B cell (primary cell): Measurements from ENCODE around the gene SLC24A4. TPM values are rescaled to one million over a fixed set of nuclear protein-coding genes. Genes with fewer than 3 reads are reported as not detected.

Source experiments
- ATAC-seq: fragments of 200-7000 bp; cut with Tn5 transposase; one replicate; pipeline ENCODE4 v1.10.0; 2021; ENCODE audit warnings: low read depth, mild to moderate bottlenecking, moderate number of reproducible peaks, moderate library complexity
- CTCF ChIA-PET: fragments of 350-600 bp; sonication (Branson Sonifier 250); formaldehyde crosslinking; loops from one replicate; lab custom pipeline; 2021; ENCODE audit warnings: antibody characterized with exemption, inconsistent platforms; lab: Charles Lee
- POLR2A ChIA-PET: fragments of 350-600 bp; sonication (Branson Sonifier 250); formaldehyde crosslinking; loops from one replicate; lab custom pipeline; 2021; ENCODE audit warnings: antibody characterized with exemption; lab: Charles Lee
- DNase-seq: peaks from one replicate; pipeline ENCODE4 v3.0.0; 2013
- H2AFZ ChIP-seq: 2 replicates; pipeline ENCODE4 v1.6.1; 2012; ENCODE audit warnings: mild to moderate bottlenecking, low read depth, low read length; ENCODE audit not compliant: insufficient read depth, poor library complexity, severe bottlenecking
- H3K27ac ChIP-seq, 2 donors: 1 replicate in 1 of 2; 2 replicates in 1 of 2; pipeline ENCODE4 v1.5.1; 2012 to 2013; ENCODE audit warnings: low read length in 2 of 2, mild to moderate bottlenecking in 2 of 2, moderate library complexity in 1 of 2
- H3K27me3 ChIP-seq, 4 experiments: fragments of 200-600 bp in 1 of 4; sonication (generic) in 1 of 4; replicated peaks in 1 of 4; 1 replicate in 2 of 4; 2 replicates in 2 of 4; pipeline versions ENCODE4 v1.6.1 to v1.7.0; 2013 to 2016; ENCODE audit warnings: low read length in 3 of 4, mild to moderate bottlenecking in 2 of 4, mixed read lengths in 1 of 4, moderate library complexity in 1 of 4; ENCODE audit not compliant: insufficient read depth in 4 of 4, control insufficient read depth in 3 of 4; ENCODE audit errors: control extremely low read depth in 1 of 4
- H3K36me3 ChIP-seq, 2 experiments: replicated peaks in 1 of 2; 1 replicate in 1 of 2; 2 replicates in 1 of 2; pipeline versions ENCODE4 v1.6.1 to v1.7.1; 2013; ENCODE audit warnings: low read length in 1 of 2; ENCODE audit not compliant: insufficient read depth in 2 of 2, control insufficient read depth in 1 of 2; ENCODE audit errors: control extremely low read depth in 1 of 2, extremely low read depth in 1 of 2
- H3K4me1 ChIP-seq, 2 donors: fragments of 200-600 bp in 1 of 2; sonication (generic) in 1 of 2; 1 replicate in 1 of 2; 2 replicates in 1 of 2; pipeline versions ENCODE4 v1.5.1 to v1.6.1; 2013 to 2017; ENCODE audit warnings: low read length in 2 of 2; ENCODE audit not compliant: control insufficient read depth in 2 of 2, insufficient read depth in 2 of 2
- H3K4me2 ChIP-seq: replicated peaks from 2 replicates; pipeline ENCODE3; 2012; ENCODE audit warnings: mild to moderate bottlenecking, low read depth, low read length; ENCODE audit not compliant: poor library complexity, severe bottlenecking
- H3K4me3 ChIP-seq, 5 experiments: fragments of 200-600 bp in 1 of 5; sonication (generic) in 1 of 5; 1 replicate in 3 of 5; 2 replicates in 2 of 5; pipeline versions ENCODE4 v1.5.1 to v1.7.0; 2011 to 2016; ENCODE audit warnings: low read length in 4 of 5, mild to moderate bottlenecking in 4 of 5, low read depth in 2 of 5, control low read depth in 1 of 5, moderate library complexity in 1 of 5; ENCODE audit not compliant: insufficient read depth in 1 of 5; ENCODE audit errors: control extremely low read depth in 1 of 5, extremely low read depth in 1 of 5
- H3K79me2 ChIP-seq: fragments of 200-600 bp; sonication (generic); one replicate; pipeline ENCODE4 v1.6.0; 2016; ENCODE audit warnings: low read length; ENCODE audit not compliant: control insufficient read depth, insufficient read depth
- H3K9ac ChIP-seq: fragments of 200-600 bp; sonication (generic); 2 replicates; pipeline ENCODE4 v1.6.1; 2017; ENCODE audit warnings: mild to moderate bottlenecking, low read length, moderate library complexity
- H3K9me3 ChIP-seq, 3 donors: one replicate each; pipeline versions ENCODE4 v1.6.1 to v1.7.1; 2013; ENCODE audit warnings: low read length in 2 of 3; ENCODE audit not compliant: control insufficient read depth in 2 of 3, insufficient read depth in 1 of 3; ENCODE audit errors: control extremely low read depth in 1 of 3
- H4K20me1 ChIP-seq: 2 replicates; pipeline ENCODE4 v1.6.0; 2012; ENCODE audit warnings: mild to moderate bottlenecking, low read length; ENCODE audit not compliant: insufficient read depth, control insufficient read depth, poor library complexity, severe bottlenecking
- H3K27ac Mint-ChIP-seq: one replicate; pipeline ENCODE4 v1.8.0; 2021; ENCODE audit warnings: mixed read lengths
- H3K27me3 Mint-ChIP-seq: one replicate; pipeline ENCODE4 v1.8.0; 2021; ENCODE audit warnings: mixed read lengths
- H3K4me1 Mint-ChIP-seq: one replicate; pipeline ENCODE4 v1.8.0; 2021; ENCODE audit warnings: mixed read lengths
- H3K4me3 Mint-ChIP-seq: one replicate; pipeline ENCODE4 v1.8.0; 2021; ENCODE audit warnings: mixed read lengths
- H3K9me3 Mint-ChIP-seq: one replicate; pipeline ENCODE4 v1.8.0; 2022; ENCODE audit warnings: mixed read lengths; ENCODE audit not compliant: insufficient read depth
- CTCF ChIP-seq: fragments of 200-600 bp; IDR thresholded peaks from one replicate; pipeline ENCODE4 v1.8.0; 2022; ENCODE audit warnings: antibody characterized with exemption, mild to moderate bottlenecking
- EZH2 ChIP-seq: IDR thresholded peaks from 2 replicates; pipeline ENCODE4 v1.6.1; 2012; ENCODE audit warnings: borderline replicate concordance, low read depth, mild to moderate bottlenecking, moderate library complexity, low read length; ENCODE audit not compliant: insufficient read depth, poor library complexity, severe bottlenecking
- WGBS: methylation state at CpG from one replicate; pipeline ENCODE4 v1.1.5; 2013; ENCODE audit warnings: missing lambda C conversion rate; ENCODE audit not compliant: insufficient coverage; 5-methylcytosine and 5-hydroxymethylcytosine counted together
- intact Hi-C: fragments of 100-400 bp; cut with micrococcal nuclease; formaldehyde crosslinking; loops from one replicate; pipeline ENCODE4 v1.10.0; 2022
- polyA plus RNA-seq: library from polyadenylated mRNA; depleted of rRNA; stranded (reverse); fragments of >200 nt; gene quantifications from 2 replicates; pipeline ENCODE4 v1.2.3, GENCODE V29; 2012
- total RNA-seq, 2 donors: library from RNA; stranded (reverse); fragments of 120-200 nt in 1 of 2; gene quantifications; 1 replicate in 1 of 2; 2 replicates in 1 of 2; pipeline versions ENCODE4 v1.2.3 to v1.2.4, GENCODE V29; 2013 to 2022

The SLC24A4 gene
- total and polyA plus RNA-seq, 2 donors (not counting 1 experiment from before 2014, with no cell fraction given), result 0.19 TPM; not detected in 1

GRCh38 chr14:92351750-92352149 is 28.8 kb downstream of the SLC24A4 start:
- H4K20me1 ChIP-seq, result no peaks in the 10 kb centered on the region
- H3K36me3 ChIP-seq, result no peaks in the 10 kb centered on the region
- intact Hi-C loops, result no loop called here
- no peak overlapping the region for H2AFZ ChIP-seq
- TF ChIP-seq CTCF, result no peak
- TF ChIP-seq EZH2, result no peak
- CTCF ChIA-PET, result no interaction called here
- no peak overlapping the region for H3K4me2 ChIP-seq
- no peak overlapping the region for H3K27ac Mint-ChIP-seq
- H3K9ac ChIP-seq, result no peak overlapping the region
- no peaks in the 10 kb centered on the region for H3K9me3 Mint-ChIP-seq
- H3K27ac ChIP-seq, result no peak overlapping the region
- 100% methylated on average over 1 of the region's 1 CpG for WGBS
- H3K4me3 Mint-ChIP-seq, result no peak overlapping the region
- ATAC-seq (no peak), DNase-seq (no peak)
- H3K4me3 ChIP-seq, result no peak overlapping the region
- H3K9me3 ChIP-seq, result no peaks in the 10 kb centered on the region
- H3K4me1 ChIP-seq, result peaks cover 0 to 2% of the 10 kb centered on the region in 2 donors
- POLR2A ChIA-PET, result no interaction called here
- H3K27me3 Mint-ChIP-seq, result peaks cover 25% of the 10 kb centered on the region
- no peaks in the 10 kb centered on the region for H3K4me1 Mint-ChIP-seq
- H3K27me3 ChIP-seq, result peaks cover 0 to 11% (median 0%) of the 10 kb centered on the region in 4 experiments
- H3K79me2 ChIP-seq, result no peaks in the 10 kb centered on the region

- no peak overlapping the region for H3K27ac Mint-ChIP-seq
- peaks cover 23% of the 10 kb centered on the region for H3K27me3 Mint-ChIP-seq
- no peaks in the 10 kb centered on the region for H3K36me3 ChIP-seq
- 71% methylated on average over 5 of the region's 9 CpGs for WGBS
- no peak overlapping the region for H3K27ac ChIP-seq
- ChIA-PET CTCF (no interaction called here), POLR2A (no interaction called here)
- H4K20me1 ChIP-seq, result no peaks in the 10 kb centered on the region
- H3K4me3 ChIP-seq, result no peak overlapping the region
- intact Hi-C loops, result no loop called here
- H3K4me3 Mint-ChIP-seq, result no peak overlapping the region
- H3K27me3 ChIP-seq, result peaks cover 0 to 10% (median 0%) of the 10 kb centered on the region in 4 experiments
- H3K79me2 ChIP-seq, result no peaks in the 10 kb centered on the region
- H3K9me3 Mint-ChIP-seq, result no peaks in the 10 kb centered on the region
- ATAC-seq (no peak), DNase-seq (no peak)
- no peak overlapping the region for H3K4me2 ChIP-seq
- TF ChIP-seq EZH2, result no peak
- no peak for TF ChIP-seq CTCF
- H3K4me1 Mint-ChIP-seq, result peaks cover 4% of the 10 kb centered on the region
- H2AFZ ChIP-seq, result no peak overlapping the region
- no peaks in the 10 kb centered on the region for H3K9me3 ChIP-seq
- no peak overlapping the region for H3K9ac ChIP-seq
- peaks cover 0 to 6% of the 10 kb centered on the region in 2 donors for H3K4me1 ChIP-seq
Measured at GRCh38 chr14:92352158-92352985, 29.4 kb downstream of the SLC24A4 start.
